ENCODE results near the gene LHX4.

The LHX4 gene

DNA sequence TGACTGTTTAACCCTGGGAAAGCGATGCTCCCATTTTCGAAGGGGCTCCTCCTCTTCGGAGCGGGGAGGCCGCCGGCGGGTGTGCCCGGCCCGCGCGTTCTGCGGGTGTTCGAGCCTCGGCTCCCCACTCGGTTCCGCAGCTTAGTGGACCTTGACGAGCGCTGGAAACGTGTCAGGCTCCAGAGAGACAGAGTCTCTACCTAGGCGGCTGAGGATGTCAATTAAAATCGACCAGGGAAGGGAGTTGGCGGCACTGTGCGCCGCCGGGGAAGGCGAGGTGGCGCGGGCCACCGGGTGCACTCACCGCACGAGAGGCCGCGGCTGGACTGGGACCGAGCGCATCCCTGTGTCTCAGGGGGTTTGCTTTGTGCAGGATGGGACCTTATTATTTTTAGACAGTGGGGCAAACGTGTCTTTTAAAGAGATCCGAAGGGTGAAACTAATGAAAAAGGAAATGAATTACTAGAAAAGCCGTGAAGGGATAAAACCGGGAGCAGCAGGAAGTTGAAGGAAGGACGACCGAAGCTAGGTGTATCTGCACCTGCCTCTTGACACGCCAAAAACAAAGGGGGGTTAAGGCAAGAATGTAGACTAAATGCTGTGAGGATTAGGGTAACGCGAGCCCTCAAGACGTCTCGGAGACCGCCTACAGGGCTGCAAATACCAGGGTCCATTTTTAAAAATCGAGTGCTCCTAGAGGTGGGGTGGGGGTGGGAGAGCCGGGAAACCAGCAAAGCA is 5.6 kb downstream of the LHX4 start:
- H3K4me3 ChIP-seq (ENCODE audit: low read length): no peak overlapping the region
- TF ChIP-seq, protein P1, sequence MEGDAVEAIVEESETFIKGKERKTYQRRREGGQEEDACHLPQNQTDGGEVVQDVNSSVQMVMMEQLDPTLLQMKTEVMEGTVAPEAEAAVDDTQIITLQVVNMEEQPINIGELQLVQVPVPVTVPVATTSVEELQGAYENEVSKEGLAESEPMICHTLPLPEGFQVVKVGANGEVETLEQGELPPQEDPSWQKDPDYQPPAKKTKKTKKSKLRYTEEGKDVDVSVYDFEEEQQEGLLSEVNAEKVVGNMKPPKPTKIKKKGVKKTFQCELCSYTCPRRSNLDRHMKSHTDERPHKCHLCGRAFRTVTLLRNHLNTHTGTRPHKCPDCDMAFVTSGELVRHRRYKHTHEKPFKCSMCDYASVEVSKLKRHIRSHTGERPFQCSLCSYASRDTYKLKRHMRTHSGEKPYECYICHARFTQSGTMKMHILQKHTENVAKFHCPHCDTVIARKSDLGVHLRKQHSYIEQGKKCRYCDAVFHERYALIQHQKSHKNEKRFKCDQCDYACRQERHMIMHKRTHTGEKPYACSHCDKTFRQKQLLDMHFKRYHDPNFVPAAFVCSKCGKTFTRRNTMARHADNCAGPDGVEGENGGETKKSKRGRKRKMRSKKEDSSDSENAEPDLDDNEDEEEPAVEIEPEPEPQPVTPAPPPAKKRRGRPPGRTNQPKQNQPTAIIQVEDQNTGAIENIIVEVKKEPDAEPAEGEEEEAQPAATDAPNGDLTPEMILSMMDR (conservative IDR thresholded peaks at IDR 0.05; ENCODE audit: low read length): no peak
- DNase-seq (ENCODE audit: low read depth): no peak

DNA sequence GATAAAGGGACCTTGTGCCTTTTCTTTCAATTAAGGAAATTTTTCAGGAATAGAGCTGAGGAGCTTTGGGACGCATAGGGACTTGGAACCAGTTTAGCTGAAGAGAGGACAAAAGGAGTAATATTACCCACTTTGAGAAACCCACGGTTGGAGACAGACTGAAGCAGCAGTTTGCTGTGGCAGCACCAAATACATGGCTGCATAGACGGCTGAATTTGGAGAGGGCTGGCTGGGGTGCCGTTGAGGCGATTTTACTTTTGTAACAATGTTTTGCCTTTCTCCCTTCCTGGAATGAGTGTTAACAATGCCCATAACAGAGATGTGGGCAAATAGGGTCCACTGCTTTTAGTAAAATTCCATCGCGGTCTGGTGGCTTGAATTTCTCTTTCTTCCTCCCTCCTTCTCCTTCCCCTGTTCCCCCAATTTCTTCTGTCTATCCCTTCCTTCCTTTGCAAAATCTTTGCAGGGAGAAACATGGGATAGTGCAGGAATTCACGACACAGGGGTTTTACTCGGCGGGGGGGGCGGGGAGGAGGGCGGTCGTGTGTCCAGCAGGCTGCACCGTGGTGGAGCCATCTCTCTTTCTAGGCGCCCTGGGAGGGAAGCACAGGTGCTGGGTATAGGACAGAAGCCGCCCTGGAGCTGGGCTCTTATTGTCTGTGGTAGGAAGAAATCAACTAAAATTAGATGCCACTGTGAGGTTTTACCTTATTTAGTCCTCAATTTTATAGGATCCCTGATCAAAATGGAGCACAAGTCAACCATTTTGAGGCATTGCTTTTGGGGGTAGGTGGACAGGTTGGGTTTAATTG is 6.8 kb downstream of the LHX4 start:
- H3K4me3 ChIP-seq (ENCODE audit: low read length): no peak overlapping the region

GRCh38 chr1:180237869-180238476 is 7.9 kb downstream of the LHX4 start:
- H3K4me3 ChIP-seq (ENCODE audit: low read length): no peak overlapping the region
- DNase-seq (ENCODE audit: low read depth): no peak

More for the DNA sequence above, 6.8 kb downstream of the LHX4 start:
- no peak for DNase-seq (ENCODE audit: low read depth)
- TF ChIP-seq, protein P1 (conservative IDR thresholded peaks at IDR 0.05; ENCODE audit: low read length): no peak

DNA sequence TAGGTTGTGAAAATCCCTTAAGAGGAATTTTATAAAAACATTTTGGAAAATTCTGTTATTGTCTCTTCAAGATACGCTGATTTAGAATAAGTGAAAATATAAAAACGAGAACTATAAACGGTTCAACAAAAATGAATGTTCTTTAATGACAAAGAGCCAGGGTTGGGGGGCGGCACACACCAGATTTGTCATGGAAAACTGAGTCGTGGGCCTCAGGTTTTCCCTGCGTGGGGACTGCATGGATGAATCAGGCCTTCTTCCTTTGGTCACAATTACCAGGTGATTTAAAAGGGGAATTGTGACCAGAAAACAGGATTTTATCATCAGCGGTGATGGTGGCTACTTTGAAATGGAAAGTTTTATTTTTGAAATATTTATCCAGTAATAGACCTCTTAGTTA is 8.6 kb downstream of the LHX4 start:
- TF ChIP-seq, protein P1 (conservative IDR thresholded peaks at IDR 0.05; ENCODE audit: low read length): no peak
- DNase-seq (ENCODE audit: low read depth): no peak
- no peak overlapping the region for H3K4me3 ChIP-seq (ENCODE audit: low read length)

More at GRCh38 chr1:180237869-180238476, 7.9 kb downstream of the LHX4 start:
- TF ChIP-seq, protein P1 (conservative IDR thresholded peaks at IDR 0.05; ENCODE audit: low read length): no peak

- DNase-seq (ENCODE audit: low read depth): no peak
- TF ChIP-seq, protein P1 (conservative IDR thresholded peaks at IDR 0.05; ENCODE audit: low read length): no peak
- no peak overlapping the region for H3K4me3 ChIP-seq (ENCODE audit: low read length)
Observed at GRCh38 chr1:180239145-180240096, 9.4 kb downstream of the LHX4 start.

DNA sequence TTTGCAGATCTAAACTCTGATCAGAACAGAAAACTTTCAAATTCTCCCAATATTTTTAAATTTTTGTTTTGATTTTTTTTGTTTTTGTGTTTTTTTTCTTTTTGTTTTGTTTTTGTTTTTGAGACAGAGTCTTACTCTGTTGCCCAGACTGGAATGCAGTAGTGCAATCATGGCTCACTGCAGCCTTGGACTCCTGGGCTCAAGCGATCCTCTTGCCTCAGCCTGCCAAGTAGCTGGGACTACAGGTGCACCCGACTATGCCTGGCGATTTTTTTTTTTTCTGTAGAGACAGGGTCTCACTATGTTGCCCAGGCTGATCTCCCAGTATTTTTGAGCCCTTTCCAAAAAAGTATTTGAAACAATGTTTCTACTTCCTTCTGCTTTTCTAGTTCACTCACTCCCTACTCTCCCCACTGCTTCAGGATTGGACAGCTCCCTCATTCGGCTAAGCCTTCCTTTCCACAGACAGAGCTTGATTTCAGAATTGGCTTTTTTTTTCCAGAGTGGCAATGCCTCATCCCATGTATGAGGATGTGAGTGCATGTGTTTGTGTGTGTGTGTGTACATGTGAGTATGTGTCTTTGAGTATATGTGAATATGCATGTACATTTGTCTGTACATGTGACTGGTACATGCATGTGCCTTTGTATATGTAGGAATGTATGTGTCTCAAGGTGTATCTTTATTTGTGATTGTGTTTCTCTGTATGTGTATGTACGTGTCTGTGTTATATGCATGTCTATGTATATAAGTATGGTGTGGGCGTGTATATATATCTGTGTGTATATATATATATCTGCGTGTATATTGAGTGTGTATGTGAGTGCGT is 11.9 kb downstream of the LHX4 start:
- TF ChIP-seq, protein P1 (conservative IDR thresholded peaks at IDR 0.05; ENCODE audit: low read length): no peak
- DNase-seq (ENCODE audit: low read depth): no peak
- no peak overlapping the region for H3K4me3 ChIP-seq (ENCODE audit: low read length)

All from AG10803 (cell line).